NB4 (cell line): ENCODE measurements around the gene WDR86.

Source experiments
- CTCF ChIP-seq: IDR thresholded peaks from one replicate; pipeline ENCODE4 v1.5.1; 2012; ENCODE audit warnings: low read depth, low read length
- POLR2A ChIP-seq: IDR thresholded peaks from 2 replicates; pipeline ENCODE4 v1.6.1; 2011; ENCODE audit warnings: mild to moderate bottlenecking; ENCODE audit not compliant: insufficient read length; ENCODE audit errors: extremely low read depth

- TF ChIP-seq CTCF (no peak), POLR2A (no peak)
Measured at GRCh38 chr7:151345576-151346469, 64.0 kb downstream of the WDR86 start.
